ENCODE measurements around the gene GALNT10. TPM values are rescaled to one million over a fixed set of nuclear protein-coding genes. Genes with fewer than 3 reads are reported as not detected.

The GALNT10 gene
- total and polyA plus RNA-seq, 2 of the 4 experiments (the other 2 are of a cell fraction) = 46.2 to 67.0 TPM

GRCh38 chr5:154199263-154199662 is 8.7 kb downstream of the GALNT10 start:
- no peak overlapping the region; the same call in 1 of the 2 replicates for H3K4me2 ChIP-seq (ENCODE audit: low read depth, low read length)
- peak overlapping the region; percentile 36 for H3K18ac ChIP-seq (ENCODE audit: low read depth, low read length)
- ChIA-PET POLR2A (ENCODE audit: unreplicated experiment) (no interaction called here), CTCF (interaction anchor here (0.9 to 1.1 kb wide), 3 partner anchors 127 to 206 kb away, joined by 3 to 4 read pairs (median 3); no protein-coding TSS in a partner anchor)
- H3K23ac ChIP-seq (ENCODE audit: low read depth, low read length) = peak overlapping the region; percentile 84
- intact Hi-C loops (cut with micrococcal nuclease) = loop anchor here (2.0 kb wide), 1 partner anchor 78 kb away; no protein-coding TSS in a partner anchor
- BruUV-seq (replicated peaks) = no TSS peak
- H3K9me3 ChIP-seq (ENCODE audit: control insufficient read depth, insufficient read depth, low read length) = no peaks in the 10 kb centered on the region
- peak overlapping the region; percentile 12 for H2AFZ ChIP-seq (replicated peaks; ENCODE audit: low read length, poor library complexity)
- H3K27me3 ChIP-seq (ENCODE audit: control insufficient read depth, insufficient read depth, low read length) = no peaks in the 10 kb centered on the region
- DNase-seq (no peak), ATAC-seq (ENCODE audit: low read depth) (peak; percentile 5)
- no peak overlapping the region for H3K9ac ChIP-seq (ENCODE audit: low read depth, low read length)
- H4K20me1 ChIP-seq (ENCODE audit: insufficient read depth, low read length) = peaks cover 3% of the 10 kb centered on the region; the same call in 1 of the 2 replicates
- H3K79me1 ChIP-seq (ENCODE audit: low read depth in 1 of 2, low read length in 2 of 2) = peaks cover 21 to 86% of the 10 kb centered on the region in 2 experiments
- H3K4ac ChIP-seq (ENCODE audit: low read depth, low read length) = peak overlapping the region; percentile 96
- TF ChIP-seq MAZ (IDR thresholded peaks at IDR 0.05; ENCODE audit: borderline replicate concordance, low read depth, low read length) (no peak), BHLHE40 (IDR thresholded peaks at IDR 0.05; ENCODE audit: low read depth, low read length) (no peak), USF2 (IDR thresholded peaks at IDR 0.05; ENCODE audit: low read depth, low read length) (no peak), CTCF (conservative IDR thresholded peaks at IDR 0.05; ENCODE audit: low read depth, low read length) (no peak), FOS (IDR thresholded peaks at IDR 0.05; ENCODE audit: low read depth, low read length) (no peak), POLR2A (IDR thresholded peaks at IDR 0.05; ENCODE audit: low read depth, low read length) (no peak), SMC3 (IDR thresholded peaks at IDR 0.05; ENCODE audit: low read depth, low read length) (no peak), RAD21 (IDR thresholded peaks at IDR 0.05; ENCODE audit: low read length) (no peak), MAFK (IDR thresholded peaks at IDR 0.05; ENCODE audit: low read depth, low read length) (no peak), ELK1 (IDR thresholded peaks at IDR 0.05; ENCODE audit: borderline replicate concordance, low read depth, low read length) (no peak), CHD1 (IDR thresholded peaks at IDR 0.05; ENCODE audit: low read depth, low read length) (no peak)
- peaks cover 2% of the 10 kb centered on the region; the same call in 1 of the 2 replicates for H3K36me3 ChIP-seq (ENCODE audit: control insufficient read depth, insufficient read depth, low read length)
- H4K91ac ChIP-seq (ENCODE audit: insufficient read depth, low read depth, low read length) = peak overlapping the region; percentile 82
- H3K14ac ChIP-seq (replicated peaks; ENCODE audit: low read depth, low read length) = peak overlapping the region; percentile 88
- dilution Hi-C loops (cut with HindIII; ENCODE audit: low sequenced_read_pairs, unreplicated experiment) = no loop called here
- H4K5ac ChIP-seq (ENCODE audit: low read depth, low read length) = peak overlapping the region; percentile 40
- H3K56ac ChIP-seq (ENCODE audit: extremely low read depth, insufficient read depth, low read length) = peak overlapping the region; percentile 86; the same call in 1 of the 2 replicates
- peaks cover 33% of the 10 kb centered on the region for H3K4me1 ChIP-seq (ENCODE audit: control insufficient read depth, insufficient read depth, low read length)
- no peak overlapping the region for H3K4me3 ChIP-seq (ENCODE audit: insufficient read depth, low read depth, low read length)
- H4K8ac ChIP-seq (ENCODE audit: low read depth in 2 of 2, low read length in 2 of 2) = peak overlapping the region; percentile 46 to 76; a peak in 3 of 4 replicates
- H2BK20ac ChIP-seq (ENCODE audit: low read depth, low read length) = peak overlapping the region; percentile 95
- H3K9me1 ChIP-seq (ENCODE audit: insufficient read depth, low read length) = peaks cover 38% of the 10 kb centered on the region
- H2BK5ac ChIP-seq (ENCODE audit: low read depth, low read length, poor library complexity, severe bottlenecking) = peak overlapping the region; percentile 77
- peak overlapping the region; percentile 59; the same call in 2 of the 3 replicates for H2BK15ac ChIP-seq (ENCODE audit: low read depth, low read length)
- peak overlapping the region; percentile 88 for H2AK9ac ChIP-seq (replicated peaks; ENCODE audit: low read depth, low read length, poor library complexity)
- peak overlapping the region; percentile 95 for H2AK5ac ChIP-seq (ENCODE audit: low read depth, low read length)
- peak overlapping the region; percentile 96 for H2BK120ac ChIP-seq (ENCODE audit: low read depth, low read length)
- no CpG with 5 or more reads among the region's 4 CpGs for WGBS, 2 experiments (ENCODE audit: extremely low coverage in 2 of 2, insufficient read length in 1 of 2)
- H3K27ac ChIP-seq (ENCODE audit: insufficient read depth, low read length) = peak overlapping the region; percentile 71
- in situ Hi-C loops (cut with MboI; ENCODE audit: low sequenced_read_pairs) = no loop called here

All from IMR-90 (cell line).